Transverse colon (tissue), 3 donors: ENCODE data around the gene CRYGN.

Experiments used
- EP300 ChIP-seq: sonication (generic); formaldehyde crosslinking; IDR thresholded peaks from one replicate; pipeline ENCODE4 v1.6.1; 2017; ENCODE audit warnings: antibody characterized with exemption, low read depth
- POLR2A ChIP-seq: fragments of 450-650 bp; IDR thresholded peaks from one replicate; pipeline ENCODE4 v1.6.1; 2016; ENCODE audit warnings: antibody characterized with exemption, mild to moderate bottlenecking, moderate library complexity
- TF ChIP-seq, protein P1 (sequence below), 5 experiments: fragments of 200-600 bp in 3 of 5; fragments of 450-650 bp in 2 of 5; sonication (generic) in 3 of 5; IDR thresholded peaks; 1 replicate in 2 of 5; 2 replicates in 3 of 5; pipeline ENCODE4 v1.5.1; 2016 to 2017; ENCODE audit warnings: antibody characterized with exemption in 5 of 5, inconsistent platforms in 3 of 5, mild to moderate bottlenecking in 2 of 5, moderate library complexity in 1 of 5

DNA sequence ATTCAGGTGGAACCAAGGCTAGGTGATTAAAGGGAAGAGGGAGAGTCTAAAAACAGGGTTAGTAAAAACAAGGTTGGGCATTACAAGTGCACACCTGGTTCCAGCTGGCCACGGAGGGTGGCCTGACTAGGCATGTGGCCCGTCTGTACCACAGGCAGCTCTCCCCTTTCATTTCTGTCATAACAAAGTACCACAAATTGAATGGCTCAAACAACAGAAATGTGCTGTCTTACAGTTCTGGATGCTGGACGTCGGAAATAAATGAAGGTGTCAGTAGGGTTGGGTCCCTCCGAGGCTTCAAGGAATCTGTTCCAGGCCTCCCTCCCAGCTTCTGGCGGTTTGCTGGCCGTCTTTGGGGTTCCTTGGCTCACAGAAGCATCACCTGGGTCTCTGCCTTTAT is 16.7 kb downstream of the CRYGN start:
- TF ChIP-seq POLR2A (no peak), EP300 (no peak)
- TF ChIP-seq, protein P1, sequence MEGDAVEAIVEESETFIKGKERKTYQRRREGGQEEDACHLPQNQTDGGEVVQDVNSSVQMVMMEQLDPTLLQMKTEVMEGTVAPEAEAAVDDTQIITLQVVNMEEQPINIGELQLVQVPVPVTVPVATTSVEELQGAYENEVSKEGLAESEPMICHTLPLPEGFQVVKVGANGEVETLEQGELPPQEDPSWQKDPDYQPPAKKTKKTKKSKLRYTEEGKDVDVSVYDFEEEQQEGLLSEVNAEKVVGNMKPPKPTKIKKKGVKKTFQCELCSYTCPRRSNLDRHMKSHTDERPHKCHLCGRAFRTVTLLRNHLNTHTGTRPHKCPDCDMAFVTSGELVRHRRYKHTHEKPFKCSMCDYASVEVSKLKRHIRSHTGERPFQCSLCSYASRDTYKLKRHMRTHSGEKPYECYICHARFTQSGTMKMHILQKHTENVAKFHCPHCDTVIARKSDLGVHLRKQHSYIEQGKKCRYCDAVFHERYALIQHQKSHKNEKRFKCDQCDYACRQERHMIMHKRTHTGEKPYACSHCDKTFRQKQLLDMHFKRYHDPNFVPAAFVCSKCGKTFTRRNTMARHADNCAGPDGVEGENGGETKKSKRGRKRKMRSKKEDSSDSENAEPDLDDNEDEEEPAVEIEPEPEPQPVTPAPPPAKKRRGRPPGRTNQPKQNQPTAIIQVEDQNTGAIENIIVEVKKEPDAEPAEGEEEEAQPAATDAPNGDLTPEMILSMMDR (IDR thresholded peaks at IDR 0.05): no peak
